HepG2 (cell line): ENCODE data around the gene PRKAR1A. TPM values are rescaled to one million over a fixed set of nuclear protein-coding genes. Genes with fewer than 3 reads are reported as not detected.

Experiments
- FOXC1 ChIP-seq: sonication (generic); formaldehyde crosslinking; IDR thresholded peaks from 2 replicates; pipeline ENCODE4 v1.8.0; 2022; ENCODE audit warnings: mild to moderate bottlenecking, missing genetic modification reagents, borderline replicate concordance
- GLI4 ChIP-seq: sonication (generic); formaldehyde crosslinking; IDR thresholded peaks from 2 replicates; pipeline ENCODE4 v1.5.1; 2020; ENCODE audit warnings: missing genetic modification reagents, mild to moderate bottlenecking, moderate library complexity, borderline replicate concordance
- MAFK ChIP-seq, 2 experiments: IDR thresholded peaks in 1 of 2; conservative IDR thresholded peaks in 1 of 2; 2 replicates each; pipeline ENCODE4 v1.6.1; 2011; ENCODE audit warnings: improper control_type of control experiment in 2 of 2, low read length in 2 of 2
- MXD4 ChIP-seq: IDR thresholded peaks from 2 replicates; pipeline ENCODE4 v1.6.1; 2016; ENCODE audit warnings: mild to moderate bottlenecking, missing biosample characterization, missing genetic modification reagents
- NFE2 ChIP-seq: sonication (generic); formaldehyde crosslinking; IDR thresholded peaks from 2 replicates; pipeline ENCODE4 v1.4.0; 2020; ENCODE audit warnings: missing genetic modification reagents
- NFIB ChIP-seq: sonication (generic); formaldehyde crosslinking; IDR thresholded peaks from 2 replicates; pipeline ENCODE4 v1.9.0; 2021; ENCODE audit warnings: missing genetic modification reagents, mild to moderate bottlenecking, borderline replicate concordance
- RARG ChIP-seq: sonication (generic); formaldehyde crosslinking; IDR thresholded peaks from 2 replicates; pipeline ENCODE4 v1.4.0; 2020; ENCODE audit warnings: low read depth, mild to moderate bottlenecking, missing genetic modification reagents
- SALL1 ChIP-seq: sonication (generic); formaldehyde crosslinking; IDR thresholded peaks from 2 replicates; pipeline ENCODE4 v1.8.0; 2022; ENCODE audit warnings: mild to moderate bottlenecking, missing genetic modification reagents
- SOX13 ChIP-seq, 3 experiments: fragments of 450-650 bp in 1 of 3; sonication (generic) in 1 of 3; formaldehyde crosslinking in 1 of 3; IDR thresholded peaks in 2 of 3; conservative IDR thresholded peaks in 1 of 3; 2 replicates each; pipeline versions ENCODE4 v1.5.0 to v1.6.1; 2016 to 2020; ENCODE audit warnings: antibody characterized with exemption in 1 of 3, mild to moderate bottlenecking in 1 of 3, missing compliant biosample characterization in 1 of 3, missing genetic modification reagents in 1 of 3, moderate library complexity in 1 of 3
- THAP11 ChIP-seq: IDR thresholded peaks from 2 replicates; pipeline ENCODE4 v1.6.1; 2016; ENCODE audit warnings: missing biosample characterization, missing genetic modification reagents
- ZMYM3 ChIP-seq: sonication (generic); formaldehyde crosslinking; IDR thresholded peaks from 2 replicates; pipeline ENCODE4 v1.5.1; 2020; ENCODE audit warnings: mild to moderate bottlenecking, missing genetic modification reagents
- ZNF563 ChIP-seq: sonication (generic); formaldehyde crosslinking; IDR thresholded peaks from 2 replicates; pipeline ENCODE4 v1.8.0; 2022; ENCODE audit warnings: mild to moderate bottlenecking, moderate library complexity, missing genetic modification reagents
- ZNF567 ChIP-seq: sonication (generic); formaldehyde crosslinking; IDR thresholded peaks from 2 replicates; pipeline ENCODE4 v1.8.1; 2023; ENCODE audit warnings: mild to moderate bottlenecking, missing genetic modification reagents, borderline replicate concordance
- ZNF782 ChIP-seq: sonication (generic); formaldehyde crosslinking; IDR thresholded peaks from 2 replicates; pipeline ENCODE4 v1.4.0; 2020; ENCODE audit warnings: missing genetic modification reagents, mild to moderate bottlenecking, borderline replicate concordance
- polyA plus RNA-seq, 8 experiments: library from polyadenylated mRNA; depleted of rRNA in 3 of 8; stranded (reverse) in 7 of 8; unstranded in 1 of 8; fragments of >200 nt; fragmentation: Illumina TruSeq in 4 of 8; extraction: Trizol in 4 of 8; gene quantifications; 2 replicates each; pipeline versions ENCODE4 v1.2.1 to v1.2.3, GENCODE V29; 2011 to 2016; ENCODE audit warnings: low read depth in 4 of 8, missing spikeins in 1 of 8, mixed read lengths in 1 of 8; ENCODE audit not compliant: insufficient read depth in 1 of 8
- total RNA-seq, 5 experiments: library from RNA; depleted of rRNA; stranded (reverse); fragments of >200 nt; fragmentation: Illumina TruSeq; extraction: Trizol; gene quantifications; 2 replicates each; pipeline ENCODE4 v1.2.3, GENCODE V29; 2016; ENCODE audit warnings: low read depth in 1 of 5
- TF ChIP-seq, protein P1 (sequence below): fragments of 450-650 bp; IDR thresholded peaks from 2 replicates; pipeline ENCODE4 v1.6.1; 2016
- TF ChIP-seq, protein P2 (sequence below): sonication (generic); formaldehyde crosslinking; IDR thresholded peaks from 2 replicates; pipeline ENCODE4 v1.4.0; 2020; ENCODE audit warnings: missing genetic modification reagents
- TF ChIP-seq, protein P3 (sequence below): sonication (generic); formaldehyde crosslinking; IDR thresholded peaks from 2 replicates; pipeline ENCODE4 v1.5.1; 2020; ENCODE audit warnings: mild to moderate bottlenecking, missing genetic modification reagents
- TF ChIP-seq, protein P4 (sequence below): IDR thresholded peaks from 2 replicates; pipeline ENCODE4 v1.6.1; 2016

Gene PRKAR1A
- total and polyA plus RNA-seq, 2 of the 13 experiments (the other 11 are each of a cell fraction or from before 2014, with no cell fraction given) = 265 to 266 TPM

DNA sequence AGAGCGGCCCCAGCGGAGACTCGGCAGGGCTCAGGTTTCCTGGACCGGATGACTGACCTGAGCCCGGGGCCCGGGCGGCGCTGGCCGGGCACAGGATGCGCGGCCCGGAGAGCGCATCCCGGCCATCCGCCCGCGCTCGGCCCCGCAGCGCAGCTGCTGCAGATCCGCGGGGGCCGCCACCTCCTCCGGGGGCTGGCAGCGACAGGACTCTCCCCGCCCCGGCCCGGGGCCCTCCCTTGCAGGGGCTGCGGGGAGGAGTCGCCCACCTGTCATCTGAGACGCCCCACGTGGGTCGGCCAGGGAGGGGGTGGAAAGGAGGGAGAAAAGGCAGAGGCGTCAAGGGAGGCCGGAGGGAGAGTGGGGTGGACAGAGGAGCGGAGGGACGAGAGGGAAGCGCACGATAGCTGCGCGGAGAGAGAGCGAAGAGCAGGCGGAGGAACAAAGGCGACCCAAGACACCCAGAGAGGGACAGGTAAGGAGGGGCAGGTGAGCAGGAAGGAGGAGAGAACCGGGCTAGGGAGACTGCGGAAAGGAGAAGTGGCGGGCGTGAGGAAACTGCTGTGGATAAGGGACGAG lies 471 bp upstream of the PRKAR1A start (continued):
- TF ChIP-seq, protein P1, sequence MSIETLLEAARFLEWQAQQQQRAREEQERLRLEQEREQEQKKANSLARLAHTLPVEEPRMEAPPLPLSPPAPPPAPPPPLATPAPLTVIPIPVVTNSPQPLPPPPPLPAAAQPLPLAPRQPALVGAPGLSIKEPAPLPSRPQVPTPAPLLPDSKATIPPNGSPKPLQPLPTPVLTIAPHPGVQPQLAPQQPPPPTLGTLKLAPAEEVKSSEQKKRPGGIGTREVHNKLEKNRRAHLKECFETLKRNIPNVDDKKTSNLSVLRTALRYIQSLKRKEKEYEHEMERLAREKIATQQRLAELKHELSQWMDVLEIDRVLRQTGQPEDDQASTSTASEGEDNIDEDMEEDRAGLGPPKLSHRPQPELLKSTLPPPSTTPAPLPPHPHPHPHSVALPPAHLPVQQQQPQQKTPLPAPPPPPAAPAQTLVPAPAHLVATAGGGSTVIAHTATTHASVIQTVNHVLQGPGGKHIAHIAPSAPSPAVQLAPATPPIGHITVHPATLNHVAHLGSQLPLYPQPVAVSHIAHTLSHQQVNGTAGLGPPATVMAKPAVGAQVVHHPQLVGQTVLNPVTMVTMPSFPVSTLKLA = peak; percentile 98
- no peak; the same call in 1 of the 2 replicates for TF ChIP-seq ZMYM3 (CRISPR knock-in tag)
- TF ChIP-seq THAP11 (CRISPR knock-in tag) = no peak
- 0 out of 2 replicates have a peak, but pooled peaks have one; percentile 3 for TF ChIP-seq GLI4
- peak; percentile 39; the same call in 1 of the 2 replicates for TF ChIP-seq SALL1 (CRISPR knock-in tag)
- peak; percentile 80 for TF ChIP-seq ZNF567
- TF ChIP-seq NFIB (CRISPR knock-in tag) = no peak
- TF ChIP-seq SOX13 (IDR thresholded peaks at IDR 0.05) = no peak
- TF ChIP-seq SOX13 (CRISPR knock-in tag; conservative IDR thresholded peaks at IDR 0.05 in 1 of 2, IDR thresholded peaks at IDR 0.05 in 1 of 2) = peak in 1 of 2 experiments; percentile 33; a peak in 2 of 4 replicates
- peak; percentile 88; the same call in 1 of the 2 replicates for TF ChIP-seq ZNF563 (CRISPR knock-in tag)
- 0 out of 2 replicates have a peak, but pooled peaks have one; percentile 19 for TF ChIP-seq RARG (CRISPR knock-in tag)
- TF ChIP-seq NFE2 (CRISPR knock-in tag) = no peak
- TF ChIP-seq, protein P2, sequence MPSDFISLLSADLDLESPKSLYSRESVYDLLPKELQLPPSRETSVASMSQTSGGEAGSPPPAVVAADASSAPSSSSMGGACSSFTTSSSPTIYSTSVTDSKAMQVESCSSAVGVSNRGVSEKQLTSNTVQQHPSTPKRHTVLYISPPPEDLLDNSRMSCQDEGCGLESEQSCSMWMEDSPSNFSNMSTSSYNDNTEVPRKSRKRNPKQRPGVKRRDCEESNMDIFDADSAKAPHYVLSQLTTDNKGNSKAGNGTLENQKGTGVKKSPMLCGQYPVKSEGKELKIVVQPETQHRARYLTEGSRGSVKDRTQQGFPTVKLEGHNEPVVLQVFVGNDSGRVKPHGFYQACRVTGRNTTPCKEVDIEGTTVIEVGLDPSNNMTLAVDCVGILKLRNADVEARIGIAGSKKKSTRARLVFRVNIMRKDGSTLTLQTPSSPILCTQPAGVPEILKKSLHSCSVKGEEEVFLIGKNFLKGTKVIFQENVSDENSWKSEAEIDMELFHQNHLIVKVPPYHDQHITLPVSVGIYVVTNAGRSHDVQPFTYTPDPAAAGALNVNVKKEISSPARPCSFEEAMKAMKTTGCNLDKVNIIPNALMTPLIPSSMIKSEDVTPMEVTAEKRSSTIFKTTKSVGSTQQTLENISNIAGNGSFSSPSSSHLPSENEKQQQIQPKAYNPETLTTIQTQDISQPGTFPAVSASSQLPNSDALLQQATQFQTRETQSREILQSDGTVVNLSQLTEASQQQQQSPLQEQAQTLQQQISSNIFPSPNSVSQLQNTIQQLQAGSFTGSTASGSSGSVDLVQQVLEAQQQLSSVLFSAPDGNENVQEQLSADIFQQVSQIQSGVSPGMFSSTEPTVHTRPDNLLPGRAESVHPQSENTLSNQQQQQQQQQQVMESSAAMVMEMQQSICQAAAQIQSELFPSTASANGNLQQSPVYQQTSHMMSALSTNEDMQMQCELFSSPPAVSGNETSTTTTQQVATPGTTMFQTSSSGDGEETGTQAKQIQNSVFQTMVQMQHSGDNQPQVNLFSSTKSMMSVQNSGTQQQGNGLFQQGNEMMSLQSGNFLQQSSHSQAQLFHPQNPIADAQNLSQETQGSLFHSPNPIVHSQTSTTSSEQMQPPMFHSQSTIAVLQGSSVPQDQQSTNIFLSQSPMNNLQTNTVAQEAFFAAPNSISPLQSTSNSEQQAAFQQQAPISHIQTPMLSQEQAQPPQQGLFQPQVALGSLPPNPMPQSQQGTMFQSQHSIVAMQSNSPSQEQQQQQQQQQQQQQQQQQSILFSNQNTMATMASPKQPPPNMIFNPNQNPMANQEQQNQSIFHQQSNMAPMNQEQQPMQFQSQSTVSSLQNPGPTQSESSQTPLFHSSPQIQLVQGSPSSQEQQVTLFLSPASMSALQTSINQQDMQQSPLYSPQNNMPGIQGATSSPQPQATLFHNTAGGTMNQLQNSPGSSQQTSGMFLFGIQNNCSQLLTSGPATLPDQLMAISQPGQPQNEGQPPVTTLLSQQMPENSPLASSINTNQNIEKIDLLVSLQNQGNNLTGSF (CRISPR knock-in tag) = 0 out of 2 replicates have a peak, but pooled peaks have one; percentile 55
- TF ChIP-seq, protein P3, sequence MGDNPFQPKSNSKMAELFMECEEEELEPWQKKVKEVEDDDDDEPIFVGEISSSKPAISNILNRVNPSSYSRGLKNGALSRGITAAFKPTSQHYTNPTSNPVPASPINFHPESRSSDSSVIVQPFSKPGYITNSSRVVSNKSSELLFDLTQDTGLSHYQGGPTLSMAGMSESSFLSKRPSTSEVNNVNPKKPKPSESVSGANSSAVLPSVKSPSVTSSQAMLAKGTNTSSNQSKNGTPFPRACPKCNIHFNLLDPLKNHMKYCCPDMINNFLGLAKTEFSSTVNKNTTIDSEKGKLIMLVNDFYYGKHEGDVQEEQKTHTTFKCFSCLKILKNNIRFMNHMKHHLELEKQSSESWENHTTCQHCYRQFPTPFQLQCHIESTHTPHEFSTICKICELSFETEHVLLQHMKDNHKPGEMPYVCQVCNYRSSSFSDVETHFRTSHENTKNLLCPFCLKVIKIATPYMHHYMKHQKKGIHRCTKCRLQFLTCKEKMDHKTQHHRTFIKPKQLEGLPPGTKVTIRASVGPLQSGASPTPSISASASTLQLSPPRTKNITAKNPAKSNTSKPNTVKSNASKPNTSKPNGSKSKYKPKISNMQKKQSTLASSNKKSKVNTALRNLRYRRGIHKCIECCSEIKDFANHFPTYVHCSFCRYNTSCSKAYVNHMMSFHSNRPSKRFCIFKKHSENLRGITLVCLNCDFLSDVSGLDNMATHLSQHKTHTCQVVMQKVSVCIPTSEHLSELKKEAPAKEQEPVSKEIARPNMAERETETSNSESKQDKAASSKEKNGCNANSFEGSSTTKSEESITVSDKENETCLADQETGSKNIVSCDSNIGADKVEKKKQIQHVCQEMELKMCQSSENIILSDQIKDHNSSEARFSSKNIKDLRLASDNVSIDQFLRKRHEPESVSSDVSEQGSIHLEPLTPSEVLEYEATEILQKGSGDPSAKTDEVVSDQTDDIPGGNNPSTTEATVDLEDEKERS = peak; percentile 23; the same call in 1 of the 2 replicates
- TF ChIP-seq ZNF782 = no peak
- no peak for TF ChIP-seq MAFK (conservative IDR thresholded peaks at IDR 0.05 in 1 of 2, IDR thresholded peaks at IDR 0.05 in 1 of 2; ENCODE audit: low read length in 2 of 2)
- peak; percentile 51 for TF ChIP-seq FOXC1 (CRISPR knock-in tag)
- TF ChIP-seq, protein P4, sequence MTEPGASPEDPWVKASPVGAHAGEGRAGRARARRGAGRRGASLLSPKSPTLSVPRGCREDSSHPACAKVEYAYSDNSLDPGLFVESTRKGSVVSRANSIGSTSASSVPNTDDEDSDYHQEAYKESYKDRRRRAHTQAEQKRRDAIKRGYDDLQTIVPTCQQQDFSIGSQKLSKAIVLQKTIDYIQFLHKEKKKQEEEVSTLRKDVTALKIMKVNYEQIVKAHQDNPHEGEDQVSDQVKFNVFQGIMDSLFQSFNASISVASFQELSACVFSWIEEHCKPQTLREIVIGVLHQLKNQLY (CRISPR knock-in tag) = peak; percentile 25; the same call in 1 of the 2 replicates
- peak; percentile 97 for TF ChIP-seq MXD4 (CRISPR knock-in tag)
